ENCODE data around the gene CD101.

Gene CD101

GRCh38 chr1:117029685-117030084 lies 28.1 kb downstream of the CD101 start:
- TF ChIP-seq CTCF (IDR thresholded peaks at IDR 0.05; ENCODE audit: borderline replicate concordance, insufficient read depth, low read depth, low read length): no peak
- H3K4me3 ChIP-seq (ENCODE audit: low read depth, low read length): no peak overlapping the region

- H3K4me3 ChIP-seq (ENCODE audit: low read depth, low read length): no peak overlapping the region
- no peak for TF ChIP-seq CTCF (IDR thresholded peaks at IDR 0.05; ENCODE audit: borderline replicate concordance, insufficient read depth, low read depth, low read length)
Observed at GRCh38 chr1:117030271-117030877, 28.8 kb downstream of the CD101 start.

GRCh38 chr1:117032266-117032665 lies 30.7 kb downstream of the CD101 start:
- no peak for TF ChIP-seq CTCF (IDR thresholded peaks at IDR 0.05; ENCODE audit: borderline replicate concordance, insufficient read depth, low read depth, low read length)
- no peak overlapping the region for H3K4me3 ChIP-seq (ENCODE audit: low read depth, low read length)

- no peak overlapping the region for H3K4me3 ChIP-seq (ENCODE audit: low read depth, low read length)
- TF ChIP-seq CTCF (IDR thresholded peaks at IDR 0.05; ENCODE audit: borderline replicate concordance, insufficient read depth, low read depth, low read length): no peak
Observed at GRCh38 chr1:117032681-117033539, 31.4 kb downstream of the CD101 start.

- no peak overlapping the region for H3K4me3 ChIP-seq (ENCODE audit: low read depth, low read length)
- no peak for TF ChIP-seq CTCF (IDR thresholded peaks at IDR 0.05; ENCODE audit: borderline replicate concordance, insufficient read depth, low read depth, low read length)
Observed at GRCh38 chr1:117033772-117034171, 32.2 kb downstream of the CD101 start.

- no peak overlapping the region for H3K4me3 ChIP-seq (ENCODE audit: low read depth, low read length)
Observed at GRCh38 chr1:117034791-117035290, 33.3 kb downstream of the CD101 start.

More at GRCh38 chr1:117034791-117035290, 33.3 kb downstream of the CD101 start:
- TF ChIP-seq CTCF (IDR thresholded peaks at IDR 0.05; ENCODE audit: borderline replicate concordance, insufficient read depth, low read depth, low read length): no peak
